OCI-LY1 (cell line): Measurements from ENCODE around the gene IRF8.

Experiments
- H2AFZ ChIP-seq: fragments of 200-600 bp; sonication (generic), shearing (Covaris generic); 2 replicates; pipeline ENCODE4 v1.6.0; 2014; ENCODE audit warnings: antibody characterized with exemption, mild to moderate bottlenecking, low read length
- H3F3A ChIP-seq: fragments of 200-600 bp; sonication (generic), shearing (Covaris generic); 2 replicates; pipeline ENCODE4 v1.6.0; 2014; ENCODE audit warnings: mild to moderate bottlenecking, antibody characterized with exemption, low read length, moderate library complexity; ENCODE audit not compliant: insufficient read depth
- H3K27ac ChIP-seq: fragments of 200-600 bp; sonication (generic); 2 replicates; pipeline ENCODE4 v1.5.1; 2014; ENCODE audit warnings: low read length, mixed run types, mild to moderate bottlenecking, low read depth; ENCODE audit not compliant: poor library complexity, severe bottlenecking
- H3K27me3 ChIP-seq: fragments of 200-600 bp; sonication (generic); 2 replicates; pipeline ENCODE4 v1.6.0; 2014; ENCODE audit warnings: antibody characterized with exemption, mild to moderate bottlenecking, low read length, moderate library complexity; ENCODE audit not compliant: insufficient read depth
- H3K36me3 ChIP-seq: fragments of 200-600 bp; sonication (generic); 2 replicates; pipeline ENCODE4 v1.6.1; 2014; ENCODE audit warnings: mild to moderate bottlenecking, antibody characterized with exemption, low read length, moderate library complexity, mixed read lengths; ENCODE audit not compliant: insufficient read depth
- H3K4me1 ChIP-seq: fragments of 200-600 bp; sonication (generic); 2 replicates; pipeline ENCODE4 v1.5.1; 2014; ENCODE audit warnings: mild to moderate bottlenecking, low read length, moderate library complexity; ENCODE audit not compliant: insufficient read depth, severe bottlenecking
- H3K4me2 ChIP-seq: fragments of 200-600 bp; sonication (generic), shearing (Covaris generic); 2 replicates; pipeline ENCODE4 v1.6.1; 2014; ENCODE audit warnings: low read length
- H3K4me3 ChIP-seq: fragments of 200-600 bp; sonication (generic); 2 replicates; pipeline ENCODE4 v1.5.1; 2014; ENCODE audit warnings: low read length, low read depth, mild to moderate bottlenecking, mixed read lengths; ENCODE audit not compliant: poor library complexity, severe bottlenecking
- H3K79me2 ChIP-seq: fragments of 200-600 bp; shearing (Covaris generic); 2 replicates; pipeline ENCODE4 v1.6.1; 2016; ENCODE audit warnings: mixed run types, low read length, mixed read lengths; ENCODE audit not compliant: insufficient read depth
- H3K9ac ChIP-seq: fragments of 200-600 bp; sonication (generic), shearing (Covaris generic); 2 replicates; pipeline ENCODE4 v1.6.1; 2014; ENCODE audit warnings: mild to moderate bottlenecking, low read length, mixed read lengths
- H3K9me2 ChIP-seq: fragments of 200-600 bp; sonication (generic), shearing (Covaris generic); 2 replicates; pipeline ENCODE4 v1.6.1; 2014; ENCODE audit warnings: low read depth, mild to moderate bottlenecking, low read length, mixed read lengths
- H3K9me3 ChIP-seq: fragments of 200-600 bp; shearing (Covaris generic); 2 replicates; pipeline ENCODE4 v1.6.1; 2014; ENCODE audit warnings: low read length, mixed read lengths
- H4K20me1 ChIP-seq: fragments of 200-600 bp; sonication (generic), shearing (Covaris generic); 2 replicates; pipeline ENCODE4 v1.6.0; 2016; ENCODE audit warnings: mild to moderate bottlenecking, low read length; ENCODE audit not compliant: insufficient read depth
- EZH2 ChIP-seq: fragments of 200-600 bp; sonication (generic), shearing (Covaris generic); IDR thresholded peaks from 2 replicates; pipeline ENCODE4 v1.8.0; 2017; ENCODE audit warnings: borderline replicate concordance, mixed run types, mild to moderate bottlenecking, antibody characterized with exemption, low read length, moderate library complexity, mixed read lengths
- TF ChIP-seq, protein P1 (sequence below): fragments of 200-600 bp; sonication (generic), shearing (Covaris generic); IDR thresholded peaks from 2 replicates; pipeline ENCODE4 v1.5.1; 2017; ENCODE audit warnings: mild to moderate bottlenecking, antibody characterized with exemption, low read length, moderate library complexity, mixed read lengths

Gene IRF8

GRCh38 chr16:85928401-85928820 lies 29.4 kb downstream of the IRF8 start:
- Histone ChIP-seq H4K20me1 (no peaks in the 10 kb centered on the region), H3K9me2 (no peaks in the 10 kb centered on the region), H3K79me2 (no peaks in the 10 kb centered on the region), H3K27me3 (no peaks in the 10 kb centered on the region), H3K36me3 (no peaks in the 10 kb centered on the region), H3K9me3 (no peaks in the 10 kb centered on the region), H3K27ac (no peak overlapping the region), H3F3A (no peaks in the 10 kb centered on the region), H3K4me1 (peaks cover 26% of the 10 kb centered on the region), H3K4me3 (no peak overlapping the region), H3K4me2 (no peak overlapping the region), H3K9ac (no peak overlapping the region), H2AFZ (no peak overlapping the region)
- TF ChIP-seq, protein P1, sequence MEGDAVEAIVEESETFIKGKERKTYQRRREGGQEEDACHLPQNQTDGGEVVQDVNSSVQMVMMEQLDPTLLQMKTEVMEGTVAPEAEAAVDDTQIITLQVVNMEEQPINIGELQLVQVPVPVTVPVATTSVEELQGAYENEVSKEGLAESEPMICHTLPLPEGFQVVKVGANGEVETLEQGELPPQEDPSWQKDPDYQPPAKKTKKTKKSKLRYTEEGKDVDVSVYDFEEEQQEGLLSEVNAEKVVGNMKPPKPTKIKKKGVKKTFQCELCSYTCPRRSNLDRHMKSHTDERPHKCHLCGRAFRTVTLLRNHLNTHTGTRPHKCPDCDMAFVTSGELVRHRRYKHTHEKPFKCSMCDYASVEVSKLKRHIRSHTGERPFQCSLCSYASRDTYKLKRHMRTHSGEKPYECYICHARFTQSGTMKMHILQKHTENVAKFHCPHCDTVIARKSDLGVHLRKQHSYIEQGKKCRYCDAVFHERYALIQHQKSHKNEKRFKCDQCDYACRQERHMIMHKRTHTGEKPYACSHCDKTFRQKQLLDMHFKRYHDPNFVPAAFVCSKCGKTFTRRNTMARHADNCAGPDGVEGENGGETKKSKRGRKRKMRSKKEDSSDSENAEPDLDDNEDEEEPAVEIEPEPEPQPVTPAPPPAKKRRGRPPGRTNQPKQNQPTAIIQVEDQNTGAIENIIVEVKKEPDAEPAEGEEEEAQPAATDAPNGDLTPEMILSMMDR: no peak
- TF ChIP-seq EZH2: no peak

GRCh38 chr16:85929259-85929721 lies 30.3 kb downstream of the IRF8 start:
- no peak overlapping the region for H2AFZ ChIP-seq
- peaks cover 26% of the 10 kb centered on the region for H3K4me1 ChIP-seq
- H3K4me2 ChIP-seq: no peak overlapping the region
- no peak overlapping the region for H3K4me3 ChIP-seq
- H3K9me3 ChIP-seq: no peaks in the 10 kb centered on the region
- no peaks in the 10 kb centered on the region for H3K79me2 ChIP-seq
- no peaks in the 10 kb centered on the region for H3F3A ChIP-seq
- H4K20me1 ChIP-seq: no peaks in the 10 kb centered on the region
- H3K27me3 ChIP-seq: no peaks in the 10 kb centered on the region
- H3K9ac ChIP-seq: no peak overlapping the region
- H3K36me3 ChIP-seq: no peaks in the 10 kb centered on the region
- no peaks in the 10 kb centered on the region for H3K9me2 ChIP-seq
- no peak for TF ChIP-seq EZH2
- TF ChIP-seq, protein P1: no peak
- H3K27ac ChIP-seq: no peak overlapping the region

DNA sequence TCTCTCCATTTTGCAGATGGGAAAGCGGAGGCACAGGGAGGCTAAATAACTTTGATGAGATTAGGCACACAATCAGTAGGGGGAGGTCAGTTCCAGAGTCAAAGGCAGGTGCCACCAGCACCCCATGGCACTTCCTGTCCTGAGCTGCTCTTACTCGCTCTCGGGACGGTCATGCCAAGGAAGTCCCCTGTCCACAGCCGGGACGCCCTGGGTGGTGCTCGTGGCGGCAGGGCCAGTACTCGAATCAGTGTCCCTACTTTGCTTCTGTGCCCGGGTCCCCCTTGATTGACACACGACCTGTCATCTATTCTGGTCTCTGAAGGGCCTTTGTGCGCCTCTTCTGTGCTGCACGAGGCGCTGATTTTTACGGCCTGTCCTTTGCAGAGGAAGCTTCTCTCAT lies 31.3 kb downstream of the IRF8 start:
- Histone ChIP-seq H3F3A (no peaks in the 10 kb centered on the region), H3K9me2 (no peaks in the 10 kb centered on the region), H3K9me3 (no peaks in the 10 kb centered on the region), H3K4me3 (no peak overlapping the region), H3K4me1 (peaks cover 26% of the 10 kb centered on the region), H3K4me2 (no peak overlapping the region), H2AFZ (no peak overlapping the region), H3K79me2 (no peaks in the 10 kb centered on the region), H3K9ac (no peak overlapping the region), H4K20me1 (no peaks in the 10 kb centered on the region), H3K27ac (no peak overlapping the region), H3K36me3 (no peaks in the 10 kb centered on the region), H3K27me3 (0 out of 2 replicates have a peak, but pooled peaks cover 2% of the 10 kb centered on the region)
- TF ChIP-seq, protein P1: no peak
- TF ChIP-seq EZH2: no peak
